Rectal smooth muscle tissue (tissue), 1 donor: ENCODE data around the gene UGCG.

Experiments used
- H3K27ac ChIP-seq: one replicate; pipeline ENCODE4 v1.7.0; 2013; ENCODE audit warnings: low read depth, low read length, inconsistent platforms
- H3K27me3 ChIP-seq: one replicate; pipeline ENCODE4 v1.7.0; 2013; ENCODE audit warnings: low read length; ENCODE audit not compliant: control insufficient read depth, insufficient read depth
- H3K36me3 ChIP-seq: one replicate; pipeline ENCODE4 v1.7.0; 2013; ENCODE audit warnings: low read length; ENCODE audit not compliant: control insufficient read depth, insufficient read depth
- H3K4me1 ChIP-seq: one replicate; pipeline ENCODE4 v1.7.0; 2013; ENCODE audit warnings: low read length; ENCODE audit not compliant: control insufficient read depth, insufficient read depth
- H3K4me3 ChIP-seq: one replicate; pipeline ENCODE4 v1.7.0; 2013; ENCODE audit warnings: low read length
- H3K9ac ChIP-seq: one replicate; pipeline ENCODE4 v1.7.0; 2013; ENCODE audit warnings: low read length

UGCG gene

DNA sequence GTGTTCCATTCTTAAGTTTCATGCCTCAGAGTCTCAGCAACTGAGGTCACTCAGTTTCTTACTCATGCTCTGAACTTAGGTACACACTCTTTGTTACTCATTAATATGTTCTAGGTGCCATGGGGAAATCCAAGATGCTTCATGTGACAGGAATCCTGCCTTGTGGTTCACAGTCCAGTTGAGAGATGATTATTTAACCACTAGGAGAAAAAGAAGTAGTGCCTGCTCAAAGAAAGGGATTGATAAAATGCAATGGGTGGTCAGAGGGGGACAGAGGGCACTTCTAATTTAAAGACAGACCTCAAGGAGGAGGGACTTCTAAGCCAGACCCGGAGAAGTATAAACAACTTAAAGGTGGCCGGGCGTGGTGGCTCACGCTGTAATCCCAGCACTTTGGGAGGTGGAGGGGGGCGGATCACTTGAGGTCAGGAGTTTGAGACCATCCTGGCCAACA, 69.0 kb downstream of the UGCG start:
- H3K27ac ChIP-seq, result no peak overlapping the region
- no peaks in the 10 kb centered on the region for H3K27me3 ChIP-seq
- H3K4me3 ChIP-seq, result no peak overlapping the region
- H3K4me1 ChIP-seq, result no peaks in the 10 kb centered on the region
- H3K9ac ChIP-seq, result no peak overlapping the region
- H3K36me3 ChIP-seq, result no peaks in the 10 kb centered on the region

DNA sequence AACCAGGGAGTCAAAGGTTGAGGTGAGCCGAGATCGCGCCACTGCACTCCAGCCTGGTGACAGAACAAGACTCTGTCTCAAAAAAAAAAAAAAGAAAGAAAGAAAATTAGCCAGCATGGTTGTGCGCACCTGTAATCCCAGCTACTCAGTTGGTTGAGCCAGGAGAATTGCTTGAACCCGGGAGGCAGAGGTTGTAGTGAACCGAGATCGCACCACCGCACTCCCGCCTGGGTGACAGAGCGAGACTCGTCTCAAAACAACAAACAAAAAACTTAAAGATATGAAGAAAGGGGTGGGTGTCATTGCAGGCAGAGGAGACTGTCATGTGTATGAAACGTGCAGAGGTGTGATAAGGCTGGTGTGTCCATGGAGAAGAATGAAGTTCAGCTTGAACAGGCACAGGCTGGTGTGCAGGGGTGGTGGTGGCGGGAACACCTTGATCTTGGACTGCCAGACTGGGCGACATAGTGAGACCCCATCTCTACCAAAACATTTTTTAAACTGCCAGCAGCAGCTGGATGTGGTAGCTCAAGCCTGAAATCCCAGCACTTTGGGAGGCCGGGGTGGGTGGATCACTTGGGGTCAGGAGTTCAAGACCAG, 69.6 kb downstream of the UGCG start:
- no peak overlapping the region for H3K27ac ChIP-seq
- H3K4me3 ChIP-seq, result no peak overlapping the region
- no peaks in the 10 kb centered on the region for H3K4me1 ChIP-seq
- no peaks in the 10 kb centered on the region for H3K27me3 ChIP-seq
- no peak overlapping the region for H3K9ac ChIP-seq
- H3K36me3 ChIP-seq, result no peaks in the 10 kb centered on the region

DNA sequence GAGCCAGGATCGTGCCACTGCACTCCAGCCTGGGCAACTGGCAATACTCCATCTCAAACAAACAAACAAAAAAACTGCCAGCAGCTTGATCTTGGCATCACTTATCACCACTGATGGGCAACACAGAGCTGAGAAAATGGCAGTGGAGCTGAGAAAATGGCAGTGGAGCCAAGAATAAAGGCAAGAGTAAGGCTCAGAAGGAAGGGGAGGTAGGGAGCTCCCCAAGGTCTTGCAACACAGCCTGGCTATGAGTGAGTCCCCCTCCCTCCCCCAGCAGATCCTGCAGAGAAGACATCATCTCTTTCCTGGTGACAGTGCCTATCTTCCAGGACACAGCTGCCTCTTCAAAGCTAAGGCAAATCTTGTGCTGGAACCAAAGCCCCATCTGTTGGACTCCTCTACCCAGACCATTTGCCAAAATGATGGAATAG, 70.3 kb downstream of the UGCG start:
- H3K9ac ChIP-seq, result no peak overlapping the region
- H3K4me3 ChIP-seq, result no peak overlapping the region
- no peaks in the 10 kb centered on the region for H3K4me1 ChIP-seq
- no peaks in the 10 kb centered on the region for H3K36me3 ChIP-seq
- no peaks in the 10 kb centered on the region for H3K27me3 ChIP-seq
- H3K27ac ChIP-seq, result no peak overlapping the region

DNA sequence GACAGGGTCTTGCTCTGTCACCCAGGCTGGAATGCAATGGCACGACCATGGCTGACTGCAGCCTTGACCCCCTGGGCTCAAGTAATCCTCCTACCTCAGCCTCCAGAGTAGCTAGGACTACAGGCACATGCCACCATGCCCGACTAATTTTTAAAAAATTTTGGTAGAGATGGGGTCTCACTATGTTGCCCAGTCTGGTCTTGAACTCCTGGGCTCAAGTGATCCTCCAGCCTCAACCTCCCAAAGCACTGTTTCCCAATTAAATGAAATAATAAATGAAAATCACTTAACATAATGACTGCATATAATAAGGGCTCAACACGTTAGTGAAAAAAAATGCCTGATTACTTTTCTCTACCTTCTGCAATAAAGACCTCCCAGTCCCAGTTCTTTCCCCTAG, 71.0 kb downstream of the UGCG start:
- Histone ChIP-seq H3K4me3 (no peak overlapping the region), H3K4me1 (no peaks in the 10 kb centered on the region), H3K9ac (no peak overlapping the region), H3K27me3 (no peaks in the 10 kb centered on the region), H3K36me3 (no peaks in the 10 kb centered on the region), H3K27ac (no peak overlapping the region)

DNA sequence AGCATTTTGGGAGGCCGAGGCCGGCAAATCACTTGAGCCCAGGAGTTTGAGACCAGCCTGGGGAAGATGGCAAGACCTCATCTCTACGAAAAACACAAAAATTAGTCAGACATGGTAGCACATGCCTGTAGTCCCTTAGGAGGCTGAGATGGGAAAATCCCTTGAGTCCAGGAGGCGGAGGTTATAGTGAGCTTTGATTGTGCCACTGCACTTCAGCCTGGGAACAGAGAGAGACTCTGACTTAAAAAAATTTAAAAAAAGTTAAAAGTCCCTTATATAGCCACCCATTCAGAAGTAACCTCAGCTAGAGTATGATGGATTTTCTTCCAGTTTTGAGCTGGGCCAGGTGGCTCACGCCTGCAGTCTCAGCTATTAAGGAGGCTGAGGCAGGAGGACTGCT, 72.4 kb downstream of the UGCG start:
- no peak overlapping the region for H3K9ac ChIP-seq
- H3K27me3 ChIP-seq, result no peaks in the 10 kb centered on the region
- no peak overlapping the region for H3K4me3 ChIP-seq
- no peak overlapping the region for H3K27ac ChIP-seq
- no peaks in the 10 kb centered on the region for H3K36me3 ChIP-seq
- no peaks in the 10 kb centered on the region for H3K4me1 ChIP-seq

DNA sequence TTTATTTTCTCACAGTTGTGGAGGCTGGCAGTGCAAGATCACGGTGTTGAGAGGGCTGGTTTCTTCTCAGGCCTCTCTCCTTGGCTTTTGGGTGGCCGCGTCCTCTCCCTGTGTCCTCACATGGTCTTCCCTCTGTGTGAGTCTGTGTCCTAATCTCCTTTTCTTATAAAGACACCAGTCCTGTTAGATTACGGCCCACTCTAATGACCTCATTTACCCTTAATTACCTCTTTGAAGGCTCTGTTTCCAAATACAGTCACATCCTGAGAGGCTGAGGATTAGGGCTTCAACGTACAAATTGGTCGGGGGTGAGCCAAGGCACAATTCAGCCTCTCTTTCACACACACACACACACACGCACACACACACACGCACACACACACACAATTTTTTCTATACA, 73.0 kb downstream of the UGCG start:
- H3K4me1 ChIP-seq, result no peaks in the 10 kb centered on the region
- no peak overlapping the region for H3K4me3 ChIP-seq
- H3K27me3 ChIP-seq, result no peaks in the 10 kb centered on the region
- H3K9ac ChIP-seq, result no peak overlapping the region
- no peak overlapping the region for H3K27ac ChIP-seq
- H3K36me3 ChIP-seq, result no peaks in the 10 kb centered on the region

DNA sequence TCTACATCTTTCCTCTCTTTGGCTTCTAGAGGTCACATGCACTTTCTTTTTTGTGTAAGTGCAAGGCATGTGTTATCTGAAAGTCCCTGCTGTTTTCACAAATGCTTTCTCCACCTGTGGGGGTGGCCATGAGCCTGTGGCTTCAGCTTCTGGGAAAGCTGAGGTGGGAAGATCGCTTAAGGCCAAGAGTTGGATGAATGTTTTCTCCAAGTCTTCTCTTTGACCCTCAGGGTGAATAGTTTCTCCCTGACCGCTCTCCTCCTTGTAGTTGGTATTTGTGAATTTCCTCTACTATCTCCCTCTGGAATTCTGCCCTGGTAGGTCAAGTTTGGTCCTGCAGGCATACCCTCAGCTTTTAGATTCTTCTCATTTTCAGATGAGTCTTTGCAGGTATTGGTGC, 74.2 kb downstream of the UGCG start:
- Histone ChIP-seq H3K27me3 (no peaks in the 10 kb centered on the region), H3K36me3 (no peaks in the 10 kb centered on the region), H3K4me3 (no peak overlapping the region), H3K9ac (no peak overlapping the region), H3K4me1 (no peaks in the 10 kb centered on the region), H3K27ac (no peak overlapping the region)

DNA sequence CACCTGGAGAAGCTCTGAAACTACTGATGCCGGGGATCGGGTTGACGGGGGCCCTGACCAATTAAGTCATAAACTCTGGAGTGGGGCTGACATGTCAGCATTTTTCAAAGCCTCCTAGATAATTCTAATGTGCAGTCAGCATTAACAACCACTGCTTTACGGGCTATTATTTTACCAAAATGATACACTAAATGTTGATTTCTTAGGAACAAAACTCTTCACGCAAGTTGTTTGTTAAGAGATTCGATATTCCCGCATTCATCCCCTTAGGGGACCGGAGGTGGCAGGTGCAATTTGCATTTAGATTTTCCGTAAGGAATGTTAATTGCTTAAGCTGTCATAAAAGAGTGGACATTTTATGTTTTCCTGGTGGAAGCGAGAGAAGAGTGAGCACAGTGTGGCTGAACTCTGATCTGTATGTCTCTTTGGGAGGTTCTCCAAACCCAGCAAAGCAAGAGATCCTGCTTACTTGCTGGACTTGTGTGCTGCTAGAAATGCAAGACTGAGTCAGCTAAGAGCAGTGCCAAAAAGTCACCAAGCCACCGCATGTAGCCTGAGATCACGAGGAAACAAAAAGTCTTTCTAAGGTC, 77.6 kb downstream of the UGCG start:
- H3K9ac ChIP-seq, result no peak overlapping the region
- H3K27ac ChIP-seq, result no peak overlapping the region
- no peak overlapping the region for H3K4me3 ChIP-seq
- H3K4me1 ChIP-seq, result no peaks in the 10 kb centered on the region
- H3K27me3 ChIP-seq, result no peaks in the 10 kb centered on the region
- H3K36me3 ChIP-seq, result no peaks in the 10 kb centered on the region

DNA sequence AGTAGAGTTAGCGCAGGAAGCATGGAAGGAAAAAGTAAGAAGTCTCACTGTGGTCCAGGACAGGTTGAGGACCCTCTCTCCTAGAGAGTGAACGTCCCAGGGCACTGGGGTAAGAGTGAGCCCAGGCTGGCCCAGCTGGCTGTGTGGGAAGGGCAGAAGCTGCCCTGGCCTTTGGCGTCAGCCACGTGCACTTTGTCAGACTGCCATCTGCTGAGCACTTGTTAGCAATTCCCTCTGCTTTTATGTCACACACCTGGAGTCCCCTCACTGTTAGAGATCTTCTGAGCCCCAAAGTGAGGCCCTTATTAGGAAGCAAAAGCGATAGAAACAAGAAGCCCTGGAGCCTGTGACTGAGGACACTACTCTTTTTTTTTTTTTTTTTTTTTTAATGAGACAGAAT, 79.1 kb downstream of the UGCG start:
- no peaks in the 10 kb centered on the region for H3K4me1 ChIP-seq
- H3K27me3 ChIP-seq, result no peaks in the 10 kb centered on the region
- no peak overlapping the region for H3K9ac ChIP-seq
- no peak overlapping the region for H3K27ac ChIP-seq
- no peaks in the 10 kb centered on the region for H3K36me3 ChIP-seq
- no peak overlapping the region for H3K4me3 ChIP-seq

DNA sequence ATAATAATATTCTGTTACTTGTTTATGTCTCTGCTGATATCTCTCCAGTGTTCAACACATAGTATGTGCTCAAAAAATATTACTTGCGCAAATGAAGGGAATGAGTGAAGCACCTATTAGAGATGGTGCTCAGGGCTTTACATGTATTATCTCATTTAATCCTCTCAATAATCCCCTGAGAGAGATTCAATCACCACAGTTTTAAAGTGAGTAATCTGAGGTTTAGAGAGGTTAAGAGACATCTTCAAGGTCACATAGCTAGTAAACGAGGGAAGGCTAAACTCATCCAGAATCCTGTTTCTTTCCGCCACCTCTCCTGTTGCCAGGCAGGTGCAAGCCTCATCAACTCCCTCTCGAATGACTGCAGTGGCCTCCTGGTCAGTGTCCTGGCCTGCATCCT, 82.0 kb downstream of the UGCG start:
- Histone ChIP-seq H3K27me3 (no peaks in the 10 kb centered on the region), H3K27ac (no peak overlapping the region), H3K4me3 (no peak overlapping the region), H3K4me1 (no peaks in the 10 kb centered on the region), H3K9ac (no peak overlapping the region), H3K36me3 (no peaks in the 10 kb centered on the region)

DNA sequence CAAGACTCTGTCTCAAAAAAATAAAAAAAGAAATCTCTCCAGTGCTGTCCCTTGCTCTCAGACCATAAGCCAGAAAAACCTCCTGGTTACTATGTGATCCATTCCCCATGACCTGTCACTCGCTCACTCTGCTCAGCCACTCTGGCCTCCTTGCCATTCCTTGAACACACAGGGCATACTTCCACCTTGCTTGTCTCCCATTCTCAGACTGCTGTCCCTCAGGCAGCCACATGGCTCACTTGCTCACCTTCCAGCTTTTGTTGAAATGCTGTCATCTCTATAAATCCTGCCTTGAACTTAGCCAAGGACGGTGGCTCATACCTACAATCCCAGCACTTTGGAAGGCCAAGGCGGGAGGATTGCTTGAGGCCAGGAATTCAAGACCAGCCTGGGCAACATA, 82.9 kb downstream of the UGCG start:
- no peak overlapping the region for H3K9ac ChIP-seq
- no peak overlapping the region for H3K4me3 ChIP-seq
- no peaks in the 10 kb centered on the region for H3K4me1 ChIP-seq

DNA sequence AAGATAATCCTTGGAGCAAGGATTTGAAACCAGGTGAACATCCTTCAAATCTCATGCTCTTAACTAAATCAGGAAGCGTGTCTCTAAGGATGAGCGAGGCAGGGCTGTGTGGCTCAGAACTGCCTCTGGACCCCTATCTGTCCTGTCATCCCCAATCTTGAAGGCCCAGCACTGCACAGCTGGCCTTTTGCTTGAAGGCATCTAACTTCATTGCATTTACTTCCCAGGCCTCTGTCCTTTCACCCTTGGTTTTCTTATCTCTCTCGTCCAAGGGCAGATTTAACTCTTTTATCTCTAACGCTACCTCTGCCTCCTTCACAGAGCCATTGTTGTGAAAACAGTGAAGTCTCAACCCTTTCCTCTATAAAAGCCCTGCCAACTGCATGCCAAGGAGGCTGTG, 83.8 kb downstream of the UGCG start:
- H3K4me3 ChIP-seq, result no peak overlapping the region

More for the DNA sequence above, 82.9 kb downstream of the UGCG start:
- no peaks in the 10 kb centered on the region for H3K27me3 ChIP-seq
- H3K27ac ChIP-seq, result no peak overlapping the region
- H3K36me3 ChIP-seq, result no peaks in the 10 kb centered on the region

DNA sequence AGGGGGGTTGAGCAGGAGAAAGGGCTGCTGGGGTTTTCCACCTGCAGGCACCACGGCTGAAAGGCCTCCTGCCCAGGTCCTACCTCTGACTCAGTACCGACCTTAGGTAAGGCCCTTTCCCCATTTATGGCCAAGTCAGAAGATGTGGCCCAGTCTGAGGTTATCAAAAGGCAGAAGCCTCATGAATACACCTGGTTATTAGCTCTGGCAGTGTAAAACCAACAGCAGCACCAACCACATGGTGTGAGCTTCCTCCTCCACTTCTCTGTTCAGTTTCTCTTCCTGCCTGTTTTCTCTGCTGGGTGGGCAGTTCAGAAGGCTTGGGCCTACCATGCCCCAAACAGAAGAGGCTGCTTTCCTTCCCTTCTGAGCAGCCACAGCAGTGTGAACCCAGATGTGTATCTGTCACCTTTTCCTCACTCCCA, 86.9 kb downstream of the UGCG start:
- H3K27ac ChIP-seq, result no peak overlapping the region
- H3K4me3 ChIP-seq, result no peak overlapping the region
- no peaks in the 10 kb centered on the region for H3K27me3 ChIP-seq
- no peaks in the 10 kb centered on the region for H3K4me1 ChIP-seq
- no peak overlapping the region for H3K9ac ChIP-seq
- no peaks in the 10 kb centered on the region for H3K36me3 ChIP-seq

More for the DNA sequence above, 83.8 kb downstream of the UGCG start:
- Histone ChIP-seq H3K4me1 (no peaks in the 10 kb centered on the region), H3K27ac (no peak overlapping the region), H3K9ac (no peak overlapping the region), H3K36me3 (no peaks in the 10 kb centered on the region), H3K27me3 (no peaks in the 10 kb centered on the region)
